Upper lobe of left lung (tissue), 4 donors: ENCODE data around the gene PI4K2B.

ENCODE experiments used
- CTCF ChIP-seq, 6 experiments: fragments of 450-650 bp in 4 of 6; fragments of 200-600 bp in 2 of 6; sonication (generic) in 2 of 6; IDR thresholded peaks; one replicate each; pipeline ENCODE4 v1.5.1; 2016 to 2019; ENCODE audit warnings: antibody characterized with exemption in 6 of 6
- POLR2A ChIP-seq, 4 donors: fragments of 450-650 bp; IDR thresholded peaks; one replicate each; pipeline ENCODE4 v1.5.1; 2016 to 2017; ENCODE audit warnings: antibody characterized with exemption in 4 of 4, mild to moderate bottlenecking in 2 of 4

- no peak for TF ChIP-seq CTCF (IDR thresholded peaks at IDR 0.05)
- no peak for TF ChIP-seq POLR2A (IDR thresholded peaks at IDR 0.05)
These were observed 4.0 kb upstream of the PI4K2B start for GRCh38 chr4:25229804-25230203.
